NB4 (cell line): ENCODE data around the gene GATA3.

Source experiments
- DNase-seq: peaks from one replicate; pipeline ENCODE4 v3.0.0; 2010; ENCODE audit warnings: low read depth
- H3K4me3 ChIP-seq: one replicate; pipeline ENCODE4 v1.5.1; 2011; ENCODE audit warnings: mild to moderate bottlenecking, low read depth, low read length, moderate library complexity
- MAX ChIP-seq: IDR thresholded peaks from 2 replicates; pipeline ENCODE4 v1.6.1; 2011; ENCODE audit warnings: low read depth, low read length
- MYC ChIP-seq: IDR thresholded peaks from 2 replicates; pipeline ENCODE4 v1.6.1; 2011; ENCODE audit warnings: low read depth, low read length
- POLR2A ChIP-seq: IDR thresholded peaks from 2 replicates; pipeline ENCODE4 v1.6.1; 2011; ENCODE audit warnings: mild to moderate bottlenecking; ENCODE audit not compliant: insufficient read length; ENCODE audit errors: extremely low read depth
- TF ChIP-seq, protein P1 (sequence below): IDR thresholded peaks from one replicate; pipeline ENCODE4 v1.5.1; 2012; ENCODE audit warnings: low read depth, low read length

Gene GATA3

DNA sequence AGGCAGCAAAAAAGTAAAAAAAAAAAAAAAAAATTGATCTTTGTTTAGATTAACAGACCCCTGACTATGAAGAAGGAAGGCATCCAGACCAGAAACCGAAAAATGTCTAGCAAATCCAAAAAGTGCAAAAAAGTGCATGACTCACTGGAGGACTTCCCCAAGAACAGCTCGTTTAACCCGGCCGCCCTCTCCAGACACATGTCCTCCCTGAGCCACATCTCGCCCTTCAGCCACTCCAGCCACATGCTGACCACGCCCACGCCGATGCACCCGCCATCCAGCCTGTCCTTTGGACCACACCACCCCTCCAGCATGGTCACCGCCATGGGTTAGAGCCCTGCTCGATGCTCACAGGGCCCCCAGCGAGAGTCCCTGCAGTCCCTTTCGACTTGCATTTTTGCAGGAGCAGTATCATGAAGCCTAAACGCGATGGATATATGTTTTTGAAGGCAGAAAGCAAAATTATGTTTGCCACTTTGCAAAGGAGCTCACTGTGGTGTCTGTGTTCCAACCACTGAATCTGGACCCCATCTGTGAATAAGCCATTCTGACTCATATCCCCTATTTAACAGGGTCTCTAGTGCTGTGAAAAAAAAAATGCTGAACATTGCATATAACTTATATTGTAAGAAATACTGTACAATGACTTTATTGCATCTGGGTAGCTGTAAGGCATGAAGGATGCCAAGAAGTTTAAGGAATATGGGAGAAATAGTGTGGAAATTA is 19.4 kb downstream of the GATA3 start:
- H3K4me3 ChIP-seq: no peak overlapping the region
- TF ChIP-seq MAX: no peak
- no peak for TF ChIP-seq MYC
- no peak for TF ChIP-seq POLR2A
- TF ChIP-seq, protein P1, sequence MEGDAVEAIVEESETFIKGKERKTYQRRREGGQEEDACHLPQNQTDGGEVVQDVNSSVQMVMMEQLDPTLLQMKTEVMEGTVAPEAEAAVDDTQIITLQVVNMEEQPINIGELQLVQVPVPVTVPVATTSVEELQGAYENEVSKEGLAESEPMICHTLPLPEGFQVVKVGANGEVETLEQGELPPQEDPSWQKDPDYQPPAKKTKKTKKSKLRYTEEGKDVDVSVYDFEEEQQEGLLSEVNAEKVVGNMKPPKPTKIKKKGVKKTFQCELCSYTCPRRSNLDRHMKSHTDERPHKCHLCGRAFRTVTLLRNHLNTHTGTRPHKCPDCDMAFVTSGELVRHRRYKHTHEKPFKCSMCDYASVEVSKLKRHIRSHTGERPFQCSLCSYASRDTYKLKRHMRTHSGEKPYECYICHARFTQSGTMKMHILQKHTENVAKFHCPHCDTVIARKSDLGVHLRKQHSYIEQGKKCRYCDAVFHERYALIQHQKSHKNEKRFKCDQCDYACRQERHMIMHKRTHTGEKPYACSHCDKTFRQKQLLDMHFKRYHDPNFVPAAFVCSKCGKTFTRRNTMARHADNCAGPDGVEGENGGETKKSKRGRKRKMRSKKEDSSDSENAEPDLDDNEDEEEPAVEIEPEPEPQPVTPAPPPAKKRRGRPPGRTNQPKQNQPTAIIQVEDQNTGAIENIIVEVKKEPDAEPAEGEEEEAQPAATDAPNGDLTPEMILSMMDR: no peak
- no peak for DNase-seq

GRCh38 chr10:8074881-8075280 is 20.4 kb downstream of the GATA3 start:
- no peak overlapping the region for H3K4me3 ChIP-seq
- TF ChIP-seq POLR2A: no peak
- TF ChIP-seq, protein P1: no peak
- TF ChIP-seq MAX: no peak
- TF ChIP-seq MYC: no peak
- no peak for DNase-seq

DNA sequence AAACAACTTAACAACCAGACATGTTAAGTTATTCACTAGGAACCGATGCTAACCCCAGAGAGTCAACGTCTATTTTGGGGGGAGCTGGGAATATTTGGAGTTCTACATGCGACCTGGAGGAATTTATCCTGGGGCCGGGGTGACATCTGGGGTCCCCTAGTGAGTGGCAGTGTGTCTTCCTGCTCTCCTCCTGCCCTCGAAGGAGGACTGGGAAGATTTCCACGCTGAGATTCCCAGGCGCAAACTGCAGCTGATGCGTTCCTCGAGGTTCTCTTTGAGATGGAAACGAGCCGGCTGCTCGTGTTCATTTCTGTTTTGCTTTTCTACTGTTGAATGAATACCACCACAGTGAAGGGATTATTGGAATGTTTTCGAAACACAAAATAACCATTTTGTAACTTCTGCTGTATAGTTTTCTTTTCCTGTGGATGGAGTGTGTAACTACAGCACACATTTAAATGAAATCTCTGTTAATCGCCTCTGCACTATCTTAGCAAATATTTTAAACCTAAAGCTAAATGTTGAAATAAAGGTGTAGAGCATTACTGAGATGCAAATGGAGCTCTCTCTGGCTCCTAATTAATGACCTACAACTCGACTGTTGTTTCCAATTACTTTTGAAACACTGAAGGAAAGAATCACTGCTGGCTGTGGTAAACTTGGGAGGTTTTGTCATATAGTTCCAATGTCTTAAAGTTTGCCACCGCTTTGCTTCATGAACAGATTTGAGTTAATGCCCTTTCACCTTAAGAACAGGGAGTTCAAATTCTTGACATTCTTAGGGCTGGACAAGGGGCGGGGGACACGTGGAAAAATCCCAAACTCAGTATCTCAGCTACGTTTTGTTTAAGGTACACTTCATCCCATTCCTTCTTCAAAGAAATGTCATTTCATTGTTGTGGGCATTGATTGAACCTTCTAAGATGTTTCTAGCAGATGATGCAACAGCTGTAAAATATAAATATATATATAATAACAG is 21.1 kb downstream of the GATA3 start:
- TF ChIP-seq POLR2A (no peak), MYC (no peak), MAX (no peak)
- TF ChIP-seq, protein P1: no peak

DNA sequence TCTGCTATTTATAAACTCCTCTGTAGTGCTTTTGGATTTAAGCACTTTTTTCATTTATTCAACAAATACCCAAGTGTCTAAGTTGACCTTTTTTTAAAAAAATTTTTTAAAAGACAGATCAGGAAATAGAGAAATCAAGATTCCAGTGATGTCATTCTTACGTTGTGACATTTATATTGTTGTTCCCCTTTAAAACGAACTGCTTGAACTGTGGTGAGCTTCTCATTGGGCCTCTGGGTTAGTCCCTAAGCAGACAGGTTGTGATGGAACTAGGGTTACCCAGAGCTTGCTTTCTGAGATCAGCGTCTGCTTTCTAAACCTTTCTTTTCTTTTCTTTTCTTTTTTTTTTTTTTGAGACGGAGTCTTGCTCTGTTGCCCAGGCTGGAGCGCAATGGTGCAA is 22.4 kb downstream of the GATA3 start:
- no peak for DNase-seq
- no peak overlapping the region for H3K4me3 ChIP-seq
- TF ChIP-seq MAX: no peak
- TF ChIP-seq, protein P1: no peak
- TF ChIP-seq MYC: no peak
- no peak for TF ChIP-seq POLR2A

More for the DNA sequence above, 21.1 kb downstream of the GATA3 start:
- H3K4me3 ChIP-seq: no peak overlapping the region
- no peak for DNase-seq

DNA sequence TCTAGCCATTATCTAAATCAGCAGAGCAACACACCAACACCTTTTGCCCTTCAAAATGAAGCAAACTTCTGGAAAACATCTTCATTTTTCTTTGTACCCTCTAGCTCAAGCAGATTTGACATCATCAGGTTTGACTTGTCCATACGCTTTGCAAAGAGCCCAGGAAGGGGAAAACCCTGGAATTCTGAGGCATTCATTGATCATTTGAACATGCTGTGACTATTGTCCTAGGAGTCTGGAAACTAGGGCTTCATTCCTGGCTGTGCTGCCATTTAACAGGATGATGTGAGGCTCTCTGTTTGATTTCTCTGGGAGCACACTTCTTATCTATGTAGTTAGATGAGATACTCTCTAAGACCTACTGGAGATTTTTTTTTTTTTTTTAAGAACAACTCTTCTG is 23.5 kb downstream of the GATA3 start:
- TF ChIP-seq MAX (no peak), MYC (no peak), POLR2A (no peak)
- TF ChIP-seq, protein P1: no peak
- H3K4me3 ChIP-seq: no peak overlapping the region
- no peak for DNase-seq
